ENCODE measurements around the gene FCRL4.
"Not testable (repeated sequence)": the region's sequence is repeated elsewhere in the genome, so short reads cannot be mapped to it uniquely, and the experiment has no call there.

The FCRL4 gene

GRCh38 chr1:157548081-157548480, 49.8 kb downstream of the FCRL4 start:
- DNase-seq: not testable (repeated sequence)

GRCh38 chr1:157542676-157543075, 55.2 kb downstream of the FCRL4 start:
- no peak for DNase-seq

GRCh38 chr1:157540852-157541251, 57.0 kb downstream of the FCRL4 start:
- DNase-seq: no peak

GRCh38 chr1:157540160-157540748, 57.6 kb downstream of the FCRL4 start:
- DNase-seq: no peak

GRCh38 chr1:157539568-157539967, 58.3 kb downstream of the FCRL4 start:
- no peak for DNase-seq

GRCh38 chr1:157532569-157532968, 65.3 kb downstream of the FCRL4 start:
- DNase-seq: no peak

- DNase-seq: no peak
Measured at GRCh38 chr1:157523774-157524493, 74.0 kb downstream of the FCRL4 start.
